Natural killer cell (primary cell): ENCODE results near the gene SNRPD3. TPM values are rescaled to one million over a fixed set of nuclear protein-coding genes. Genes with fewer than 3 reads are reported as not detected.

Experiments used
- ATAC-seq, 3 donors: fragments of 150-1000 bp in 2 of 3; fragments of 200-7000 bp in 1 of 3; cut with Tn5 transposase; 1 replicate in 1 of 3; 2 replicates in 2 of 3; pipeline ENCODE4 v1.10.0; 2021; ENCODE audit warnings: mild to moderate bottlenecking in 2 of 3, moderate library complexity in 2 of 3
- DNase-seq, 2 donors: peaks; one replicate each; pipeline versions ENCODE4 v3.0.0 to v3.0.0-alpha.2; 2013 to 2021; ENCODE audit warnings: mixed read lengths in 1 of 2
- H3K27ac ChIP-seq: one replicate; pipeline ENCODE4 v1.5.1; 2013; ENCODE audit warnings: mild to moderate bottlenecking, low read length
- H3K27me3 ChIP-seq: one replicate; pipeline ENCODE4 v1.6.1; 2013; ENCODE audit warnings: low read length; ENCODE audit not compliant: control insufficient read depth, insufficient read depth
- H3K36me3 ChIP-seq: one replicate; pipeline ENCODE4 v1.6.1; 2013; ENCODE audit warnings: low read length; ENCODE audit not compliant: control insufficient read depth, insufficient read depth
- H3K4me1 ChIP-seq: one replicate; pipeline ENCODE4 v1.6.1; 2013; ENCODE audit warnings: low read length; ENCODE audit not compliant: control insufficient read depth, insufficient read depth
- H3K4me3 ChIP-seq: one replicate; pipeline ENCODE4 v1.5.1; 2013; ENCODE audit warnings: low read length
- H3K9me3 ChIP-seq: one replicate; pipeline ENCODE4 v1.6.1; 2013; ENCODE audit warnings: low read length; ENCODE audit not compliant: control insufficient read depth, insufficient read depth
- H3K27ac Mint-ChIP-seq, 2 donors: one replicate each; pipeline ENCODE4 v1.8.0; 2022; ENCODE audit warnings: mild to moderate bottlenecking in 2 of 2, mixed read lengths in 2 of 2, moderate library complexity in 1 of 2
- H3K27me3 Mint-ChIP-seq, 2 donors: one replicate each; pipeline ENCODE4 v1.8.0; 2022; ENCODE audit warnings: low read depth in 2 of 2, mixed read lengths in 2 of 2
- H3K36me3 Mint-ChIP-seq: one replicate; pipeline ENCODE4 v1.8.0; 2022; ENCODE audit warnings: mixed read lengths
- H3K4me1 Mint-ChIP-seq, 2 donors: one replicate each; pipeline ENCODE4 v1.8.0; 2022; ENCODE audit warnings: mixed read lengths in 2 of 2
- H3K4me3 Mint-ChIP-seq: one replicate; pipeline ENCODE4 v1.8.0; 2022; ENCODE audit warnings: mild to moderate bottlenecking, moderate library complexity, mixed read lengths
- H3K9me3 Mint-ChIP-seq, 2 donors: one replicate each; pipeline ENCODE4 v1.8.0; 2022; ENCODE audit warnings: mixed read lengths in 2 of 2
- CTCF ChIP-seq: fragments of 200-600 bp; IDR thresholded peaks from one replicate; pipeline ENCODE4 v1.8.0; 2022; ENCODE audit warnings: antibody characterized with exemption
- WGBS: methylation state at CpG from one replicate; pipeline ENCODE4 v1.1.7; 2013; ENCODE audit warnings: missing lambda C conversion rate; ENCODE audit not compliant: insufficient coverage; 5-methylcytosine and 5-hydroxymethylcytosine counted together
- intact Hi-C: fragments of 100-400 bp; cut with micrococcal nuclease; formaldehyde crosslinking; loops from one replicate; pipeline ENCODE4 v1.14.2; 2022
- total RNA-seq, 4 donors: library from RNA; stranded (reverse); fragments of 120-200 nt in 1 of 4; gene quantifications; one replicate each; pipeline versions ENCODE4 v1.2.3 to v1.2.4, GENCODE V29; 2013 to 2022

The SNRPD3 gene
- total RNA-seq, 3 donors from 2014 or later (not counting 1 experiment from before 2014, with no cell fraction given), result 40.9 to 44.6 (median 44.0) TPM

GRCh38 chr22:24589518-24590030 is 33.8 kb downstream of the SNRPD3 start:
- intact Hi-C loops, result no loop called here
- Mint-ChIP-seq H3K36me3 (no peaks in the 10 kb centered on the region), H3K27me3 (peaks cover 0 to 2% of the 10 kb centered on the region in 2 donors), H3K4me3 (no peak overlapping the region), H3K4me1 (peaks cover 0 to 6% of the 10 kb centered on the region in 2 donors), H3K27ac (no peak overlapping the region), H3K9me3 (no peaks in the 10 kb centered on the region)
- H3K36me3 ChIP-seq, result peaks cover 2% of the 10 kb centered on the region
- no peak for DNase-seq
- peaks cover 3% of the 10 kb centered on the region for H3K27me3 ChIP-seq
- no peak overlapping the region for H3K4me3 ChIP-seq
- 88% methylated on average over 7 of the region's 7 CpGs for WGBS
- H3K27ac ChIP-seq, result no peak overlapping the region
- TF ChIP-seq CTCF, result no peak
- peaks cover 15% of the 10 kb centered on the region for H3K4me1 ChIP-seq
- ATAC-seq, result no peak
- no peaks in the 10 kb centered on the region for H3K9me3 ChIP-seq

GRCh38 chr22:24590596-24591173 is 34.9 kb downstream of the SNRPD3 start:
- no peaks in the 10 kb centered on the region for H3K9me3 Mint-ChIP-seq
- Histone ChIP-seq H3K4me1 (peaks cover 15% of the 10 kb centered on the region), H3K27me3 (peaks cover 3% of the 10 kb centered on the region), H3K27ac (no peak overlapping the region), H3K4me3 (no peak overlapping the region), H3K9me3 (no peaks in the 10 kb centered on the region), H3K36me3 (peaks cover 2% of the 10 kb centered on the region)
- ATAC-seq, result no peak
- H3K27me3 Mint-ChIP-seq, result peaks cover 0 to 2% of the 10 kb centered on the region in 2 donors
- no peaks in the 10 kb centered on the region for H3K36me3 Mint-ChIP-seq
- 96% methylated on average over 12 of the region's 12 CpGs for WGBS
- H3K27ac Mint-ChIP-seq, result no peak overlapping the region
- no peak overlapping the region for H3K4me3 Mint-ChIP-seq
- DNase-seq, result no peak
- intact Hi-C loops, result no loop called here
- TF ChIP-seq CTCF, result no peak
- H3K4me1 Mint-ChIP-seq, result peaks cover 0 to 6% of the 10 kb centered on the region in 2 donors

GRCh38 chr22:24591286-24591830 is 35.6 kb downstream of the SNRPD3 start:
- peaks cover 15% of the 10 kb centered on the region for H3K4me1 ChIP-seq
- DNase-seq (no peak), ATAC-seq (no peak)
- peaks cover 2% of the 10 kb centered on the region for H3K36me3 ChIP-seq
- H3K27me3 Mint-ChIP-seq, result peaks cover 0 to 2% of the 10 kb centered on the region in 2 donors
- TF ChIP-seq CTCF, result no peak
- peaks cover 3% of the 10 kb centered on the region for H3K27me3 ChIP-seq
- no peaks in the 10 kb centered on the region for H3K36me3 Mint-ChIP-seq
- no peaks in the 10 kb centered on the region for H3K9me3 Mint-ChIP-seq
- H3K4me3 Mint-ChIP-seq, result no peak overlapping the region
- intact Hi-C loops, result no loop called here
- 93% methylated on average over 6 of the region's 6 CpGs for WGBS
- H3K9me3 ChIP-seq, result no peaks in the 10 kb centered on the region
- no peak overlapping the region for H3K27ac Mint-ChIP-seq
- peaks cover 0 to 6% of the 10 kb centered on the region in 2 donors for H3K4me1 Mint-ChIP-seq
- no peak overlapping the region for H3K4me3 ChIP-seq
- no peak overlapping the region for H3K27ac ChIP-seq
